GM19351 (cell line): ENCODE results near the gene IQCN.
"Not testable (repeated sequence)": the region's sequence is repeated elsewhere in the genome, so short reads cannot be mapped to it uniquely, and the experiment has no call there.

Experiments used
- ATAC-seq: cut with Tn5 transposase; IDR thresholded peaks from one replicate; pipeline ENCODE4 v1.9.1; 2021; ENCODE audit warnings: mild to moderate bottlenecking, moderate library complexity; ENCODE audit not compliant: unreplicated experiment

IQCN gene

DNA sequence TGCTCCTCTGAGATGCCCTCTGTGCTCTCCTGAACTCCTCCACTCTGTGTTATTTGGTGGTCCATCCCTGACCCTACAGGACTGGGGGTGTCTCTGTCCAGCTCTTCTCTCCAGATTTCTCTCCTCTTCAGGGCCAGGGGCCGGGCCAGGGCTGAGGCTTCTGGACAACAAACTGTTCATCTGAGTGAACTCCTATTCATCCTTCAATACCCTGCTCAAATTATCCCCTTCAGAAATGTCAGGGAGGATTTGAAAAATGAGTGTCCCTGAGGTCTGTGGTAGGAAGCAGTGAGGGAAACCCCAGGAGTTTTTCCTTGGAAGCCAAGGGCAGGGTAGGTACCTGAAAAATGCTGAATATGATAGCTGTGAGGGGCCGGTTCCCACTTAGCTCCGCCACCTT is 55.7 kb downstream of the IQCN start:
- ATAC-seq = no peak

DNA sequence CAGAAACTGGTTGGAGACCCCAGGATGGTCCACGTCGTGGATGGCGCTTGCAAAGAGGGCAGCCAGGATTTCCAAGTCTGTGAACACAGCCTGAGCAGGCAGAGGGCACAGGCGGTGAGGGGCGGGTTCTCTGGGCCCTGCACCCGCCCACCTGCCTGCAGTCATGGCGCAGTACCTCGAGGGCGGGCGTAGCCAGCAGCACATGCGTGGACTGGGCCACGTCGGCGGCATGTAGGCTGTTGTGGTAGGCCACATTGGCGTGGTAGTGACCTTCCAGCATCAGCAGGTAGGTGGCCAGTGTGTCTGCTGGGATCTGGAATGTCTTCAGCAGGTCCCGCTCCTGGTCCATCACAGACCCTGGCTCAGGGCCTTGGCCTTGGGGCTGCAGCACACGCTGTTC is 56.1 kb downstream of the IQCN start:
- ATAC-seq = no peak

DNA sequence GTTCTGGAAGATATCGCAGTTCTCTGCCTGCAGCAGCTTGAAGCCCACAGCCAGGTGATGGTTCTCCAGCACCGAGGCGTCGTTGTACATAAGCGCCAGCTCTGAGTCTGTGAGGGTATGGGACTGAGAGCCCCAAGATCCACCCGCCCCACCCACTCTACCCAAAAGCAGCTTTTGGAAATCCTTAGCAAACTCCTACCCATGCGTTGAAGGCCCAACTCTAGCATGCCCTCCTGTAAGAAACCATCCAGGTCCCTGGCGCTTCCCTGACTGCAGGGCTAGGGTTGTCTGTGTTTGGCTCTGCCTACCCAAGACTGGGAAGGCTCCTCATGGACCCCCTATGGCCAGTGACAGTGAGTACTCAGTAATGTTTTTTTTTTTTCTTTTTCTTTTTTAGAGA is 57.5 kb downstream of the IQCN start:
- ATAC-seq = no peak

DNA sequence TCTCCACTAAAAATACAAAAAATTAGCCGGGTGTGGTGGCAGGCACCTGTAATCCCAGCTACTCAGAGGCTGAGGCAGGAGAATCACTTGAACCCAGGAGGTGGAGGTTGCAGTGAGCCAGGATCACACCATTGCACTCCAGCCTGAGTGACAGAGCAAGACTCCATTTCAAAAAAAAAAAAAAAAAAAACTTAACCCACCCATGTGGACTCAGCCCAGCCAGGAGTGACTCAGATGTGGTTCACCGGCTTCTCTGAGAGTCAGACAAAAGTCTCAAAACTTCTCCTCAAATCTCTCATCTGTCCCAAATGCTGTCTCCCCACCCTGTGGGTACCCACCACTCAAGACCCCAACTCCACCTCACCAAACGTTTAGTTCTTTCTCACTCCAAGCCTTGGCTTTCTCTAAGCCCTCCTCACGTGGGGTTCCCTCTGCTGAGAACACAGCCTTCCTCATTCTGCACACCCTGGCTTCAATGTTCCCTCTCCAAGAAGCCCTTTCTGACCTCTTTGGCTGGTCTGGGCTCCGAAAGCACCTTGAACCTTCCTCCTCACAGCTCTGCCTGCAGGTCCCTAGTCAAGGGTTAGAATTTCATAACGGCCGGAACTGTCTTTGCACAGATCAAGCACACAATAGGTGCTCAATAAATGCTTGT is 59.3 kb downstream of the IQCN start:
- no peak for ATAC-seq

DNA sequence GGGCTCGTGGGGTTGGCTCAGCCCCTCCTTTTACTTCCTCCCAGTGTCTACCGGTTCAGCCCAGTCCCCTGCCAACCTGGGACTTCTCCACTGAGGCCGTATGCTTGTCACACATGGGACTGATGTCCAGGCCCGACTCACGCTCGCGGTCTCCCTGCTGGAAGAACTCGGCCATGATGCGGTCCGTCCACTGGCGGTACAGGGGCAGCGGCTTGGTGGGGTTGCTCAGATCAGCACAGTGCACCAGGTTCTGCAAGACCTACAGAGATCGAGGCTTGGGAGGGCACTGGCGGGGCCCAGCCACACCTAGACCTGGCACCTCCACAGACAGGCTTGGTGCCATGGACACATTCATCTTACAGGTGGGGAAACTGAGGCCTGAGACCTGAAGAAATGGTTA is 62.6 kb downstream of the IQCN start:
- ATAC-seq = no peak

DNA sequence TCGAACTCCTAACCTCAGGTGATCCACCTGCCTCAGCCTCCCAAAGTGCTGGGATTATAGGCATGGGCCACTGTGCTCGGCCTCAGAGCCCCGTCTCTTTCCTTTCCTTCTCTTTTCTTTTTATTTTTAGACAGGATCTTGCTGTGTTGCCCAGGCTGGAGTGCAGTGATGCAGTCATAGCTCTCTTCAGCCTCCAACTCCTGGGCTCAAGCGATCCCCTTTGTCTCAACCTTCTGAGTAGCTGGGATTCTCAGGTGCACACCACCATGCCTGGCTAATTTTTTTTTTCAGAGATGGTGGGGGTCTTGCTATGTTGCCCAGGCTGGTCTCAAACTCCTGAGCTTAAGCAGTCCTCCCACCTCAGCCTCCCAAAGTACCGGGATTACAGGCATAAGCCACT is 64.3 kb downstream of the IQCN start:
- not testable (repeated sequence) for ATAC-seq

DNA sequence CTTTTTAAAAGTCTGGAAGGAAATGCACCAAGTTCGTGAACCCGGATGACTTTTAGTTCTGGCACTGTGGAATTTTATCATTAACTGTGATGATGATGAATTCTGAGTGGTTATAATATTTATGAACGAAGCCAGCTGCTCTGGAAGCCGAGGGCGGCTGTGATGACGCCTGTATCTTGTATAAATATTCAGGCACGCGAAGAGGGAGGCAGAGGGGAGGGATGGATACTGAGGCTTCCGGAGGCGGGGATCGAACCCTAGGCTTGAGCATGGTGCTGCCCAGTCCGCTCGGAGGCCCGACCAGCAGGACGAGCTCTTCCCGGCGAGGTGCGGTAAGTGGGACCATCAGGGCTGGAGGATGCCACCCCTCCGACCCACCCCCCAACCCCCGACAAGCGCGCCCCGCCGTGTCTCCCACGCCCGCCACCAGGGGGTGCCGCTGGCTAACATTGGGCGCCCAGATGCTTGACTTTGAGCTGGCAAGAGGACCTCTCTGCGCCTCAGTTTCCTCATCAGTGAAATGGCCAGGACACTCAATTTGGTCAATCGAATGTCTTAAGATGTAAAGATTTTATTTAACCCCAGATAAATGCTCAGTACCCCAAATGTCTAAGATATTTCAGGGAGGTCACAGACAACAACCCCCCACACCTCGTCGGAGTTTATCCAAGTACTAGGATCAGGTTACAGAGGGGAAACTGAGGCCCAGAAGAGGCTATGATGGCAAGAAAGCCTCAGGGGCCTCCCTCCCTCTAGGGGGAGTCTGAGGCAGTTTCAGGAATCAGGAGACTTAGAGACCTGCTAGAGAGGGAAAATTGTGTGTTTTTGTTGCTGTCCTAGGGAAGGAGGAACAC is 65.9 kb downstream of the IQCN start:
- no peak for ATAC-seq
